IMR-90 (cell line): ENCODE data around the gene MMP2. TPM values are rescaled to one million over a fixed set of nuclear protein-coding genes. Genes with fewer than 3 reads are reported as not detected.

Experiments used
- ATAC-seq: fragments of 200-7000 bp; cut with Tn5 transposase; 2 replicates; pipeline ENCODE4 v1.9.1; 2020; ENCODE audit warnings: low read depth, mild to moderate bottlenecking, moderate library complexity
- BruUV-seq: library from RNA; stranded (reverse); fragments of 400-500 nt; replicated peaks from 2 replicates; lab custom pipeline; 2021; lab: Mats Ljungman, UMichigan
- CTCF ChIA-PET: fragments of 300-600 bp; formaldehyde crosslinking; extraction: SDS; loops from one replicate; lab custom pipeline; 2021; ENCODE audit warnings: antibody characterized with exemption; lab: Yijun Ruan, JAX
- POLR2A ChIA-PET: fragments of 300-600 bp; sonication (Branson Sonifier 250); formaldehyde crosslinking; loops from one replicate; lab custom pipeline; 2022; ENCODE audit warnings: antibody characterized with exemption; ENCODE audit not compliant: unreplicated experiment; lab: Charles Lee
- DNase-seq: peaks from one replicate; pipeline ENCODE4 v3.0.0; 2013
- H2AFZ ChIP-seq: replicated peaks from 2 replicates; pipeline ENCODE3; 2013; ENCODE audit warnings: low read length, mild to moderate bottlenecking; ENCODE audit not compliant: poor library complexity
- H2AK5ac ChIP-seq: 2 replicates; pipeline ENCODE4 v1.6.1; 2013; ENCODE audit warnings: low read depth, low read length, inconsistent platforms
- H2AK9ac ChIP-seq: replicated peaks from 2 replicates; pipeline ENCODE3; 2013; ENCODE audit warnings: mild to moderate bottlenecking, low read depth, low read length, moderate library complexity; ENCODE audit not compliant: poor library complexity
- H2BK120ac ChIP-seq: 2 replicates; pipeline ENCODE4 v1.6.1; 2013; ENCODE audit warnings: low read depth, low read length, inconsistent platforms
- H2BK15ac ChIP-seq: 3 replicates; pipeline ENCODE4 v1.6.1; 2013; ENCODE audit warnings: low read depth, low read length, inconsistent platforms
- H2BK20ac ChIP-seq: 2 replicates; pipeline ENCODE4 v1.6.1; 2013; ENCODE audit warnings: low read depth, mild to moderate bottlenecking, inconsistent platforms, low read length, moderate library complexity
- H2BK5ac ChIP-seq: 2 replicates; pipeline ENCODE4 v1.6.1; 2013; ENCODE audit warnings: mild to moderate bottlenecking, low read depth, low read length, inconsistent platforms; ENCODE audit not compliant: poor library complexity, severe bottlenecking
- H3K14ac ChIP-seq: replicated peaks from 2 replicates; pipeline ENCODE4 v1.6.1; 2013; ENCODE audit warnings: low read depth, low read length, inconsistent platforms
- H3K18ac ChIP-seq: 2 replicates; pipeline ENCODE4 v1.6.1; 2013; ENCODE audit warnings: low read depth, low read length, control low read depth
- H3K23ac ChIP-seq: 2 replicates; pipeline ENCODE4 v1.6.1; 2013; ENCODE audit warnings: low read depth, low read length, inconsistent platforms
- H3K27ac ChIP-seq: 2 replicates; pipeline ENCODE4 v1.5.1; 2013; ENCODE audit warnings: mild to moderate bottlenecking, control low read depth, low read length; ENCODE audit not compliant: insufficient read depth
- H3K27me3 ChIP-seq: 2 replicates; pipeline ENCODE4 v1.6.1; 2013; ENCODE audit warnings: low read length; ENCODE audit not compliant: control insufficient read depth, insufficient read depth
- H3K36me3 ChIP-seq: 2 replicates; pipeline ENCODE4 v1.6.1; 2013; ENCODE audit warnings: low read length, mixed read lengths; ENCODE audit not compliant: control insufficient read depth, insufficient read depth
- H3K4ac ChIP-seq: 2 replicates; pipeline ENCODE4 v1.6.1; 2013; ENCODE audit warnings: low read depth, low read length, inconsistent platforms
- H3K4me1 ChIP-seq: 2 replicates; pipeline ENCODE4 v1.6.1; 2013; ENCODE audit warnings: low read length, mixed read lengths; ENCODE audit not compliant: control insufficient read depth, insufficient read depth
- H3K4me2 ChIP-seq: 2 replicates; pipeline ENCODE4 v1.6.1; 2013; ENCODE audit warnings: low read depth, mild to moderate bottlenecking, control low read depth, low read length, moderate library complexity
- H3K4me3 ChIP-seq: 2 replicates; pipeline ENCODE4 v1.5.1; 2013; ENCODE audit warnings: low read depth, mild to moderate bottlenecking, control low read depth, low read length, moderate library complexity; ENCODE audit not compliant: insufficient read depth
- H3K56ac ChIP-seq: 2 replicates; pipeline ENCODE4 v1.6.1; 2013; ENCODE audit warnings: low read length, inconsistent platforms; ENCODE audit not compliant: insufficient read depth; ENCODE audit errors: extremely low read depth
- H3K79me1 ChIP-seq, 2 experiments: 2 replicates each; pipeline ENCODE4 v1.6.1; 2013; ENCODE audit warnings: low read length in 2 of 2, inconsistent platforms in 1 of 2, low read depth in 1 of 2
- H3K9ac ChIP-seq: 2 replicates; pipeline ENCODE4 v1.6.1; 2013; ENCODE audit warnings: low read depth, low read length, control low read depth
- H3K9me1 ChIP-seq: 2 replicates; pipeline ENCODE4 v1.6.1; 2013; ENCODE audit warnings: low read length, inconsistent platforms; ENCODE audit not compliant: insufficient read depth
- H3K9me3 ChIP-seq: 2 replicates; pipeline ENCODE4 v1.6.1; 2013; ENCODE audit warnings: low read length; ENCODE audit not compliant: control insufficient read depth, insufficient read depth
- H4K20me1 ChIP-seq: 2 replicates; pipeline ENCODE4 v1.6.1; 2013; ENCODE audit warnings: low read length, inconsistent platforms; ENCODE audit not compliant: insufficient read depth
- H4K5ac ChIP-seq: 2 replicates; pipeline ENCODE4 v1.6.1; 2013; ENCODE audit warnings: mild to moderate bottlenecking, low read depth, low read length, control low read depth
- H4K8ac ChIP-seq, 2 experiments: 2 replicates each; pipeline ENCODE4 v1.6.1; 2013; ENCODE audit warnings: low read depth in 2 of 2, low read length in 2 of 2, control low read depth in 1 of 2, inconsistent platforms in 1 of 2
- H4K91ac ChIP-seq: 2 replicates; pipeline ENCODE4 v1.6.1; 2013; ENCODE audit warnings: low read depth, low read length, inconsistent platforms; ENCODE audit not compliant: insufficient read depth
- BHLHE40 ChIP-seq: fragments of 150-350 bp; IDR thresholded peaks from 2 replicates; pipeline ENCODE4 v1.6.1; 2016; ENCODE audit warnings: mild to moderate bottlenecking, low read depth, low read length
- CEBPB ChIP-seq: IDR thresholded peaks from 2 replicates; pipeline ENCODE4 v1.6.1; 2012; ENCODE audit warnings: low read depth, low read length, improper control_type of control experiment
- CHD1 ChIP-seq: IDR thresholded peaks from 2 replicates; pipeline ENCODE4 v1.6.1; 2012; ENCODE audit warnings: low read depth, low read length, improper control_type of control experiment
- FOS ChIP-seq: fragments of 150-350 bp; IDR thresholded peaks from 2 replicates; pipeline ENCODE4 v1.6.1; 2016; ENCODE audit warnings: low read depth, low read length
- MAFK ChIP-seq: IDR thresholded peaks from 2 replicates; pipeline ENCODE4 v1.6.1; 2012; ENCODE audit warnings: low read depth, low read length, improper control_type of control experiment
- MXI1 ChIP-seq: IDR thresholded peaks from 2 replicates; pipeline ENCODE4 v1.6.1; 2012; ENCODE audit warnings: low read depth, mild to moderate bottlenecking, low read length, moderate library complexity, borderline replicate concordance
- NFE2L2 ChIP-seq: fragments of 150-350 bp; IDR thresholded peaks from 2 replicates; pipeline ENCODE4 v1.6.1; 2016; ENCODE audit warnings: low read depth, mild to moderate bottlenecking, low read length
- POLR2A ChIP-seq: IDR thresholded peaks from 2 replicates; pipeline ENCODE4 v1.6.1; 2012; ENCODE audit warnings: mild to moderate bottlenecking, low read depth, low read length
- RAD21 ChIP-seq: IDR thresholded peaks from 2 replicates; pipeline ENCODE4 v1.6.1; 2012; ENCODE audit warnings: low read length, improper control_type of control experiment
- RCOR1 ChIP-seq: IDR thresholded peaks from 2 replicates; pipeline ENCODE4 v1.6.1; 2012; ENCODE audit warnings: mild to moderate bottlenecking, low read length, improper control_type of control experiment; ENCODE audit not compliant: insufficient replicate concordance
- RFX5 ChIP-seq: IDR thresholded peaks from 2 replicates; pipeline ENCODE4 v1.8.0; 2012; ENCODE audit warnings: low read depth, mild to moderate bottlenecking, low read length, moderate library complexity
- SMC3 ChIP-seq: fragments of 150-350 bp; IDR thresholded peaks from 2 replicates; pipeline ENCODE4 v1.6.1; 2016; ENCODE audit warnings: low read depth, mild to moderate bottlenecking, antibody characterized with exemption, low read length, moderate library complexity
- WGBS, 2 experiments: methylation state at CpG; one replicate each; pipeline versions ENCODE4 v1.1.5 to v1.1.7; 2013; ENCODE audit warnings: missing lambda C conversion rate in 2 of 2; ENCODE audit not compliant: insufficient read length in 1 of 2; ENCODE audit errors: extremely low coverage in 2 of 2; 5-methylcytosine and 5-hydroxymethylcytosine counted together
- dilution Hi-C: fragments of 300-500 bp; cut with HindIII; formaldehyde crosslinking; loops from one replicate; pipeline ENCODE4 v1.14.3; 2018; ENCODE audit warnings: low sequenced_read_pairs; ENCODE audit not compliant: unreplicated experiment
- in situ Hi-C: fragments of 300-500 bp; cut with MboI; formaldehyde crosslinking; loops from 3 replicates; pipeline ENCODE4 v1.14.3; 2019; ENCODE audit warnings: low sequenced_read_pairs, inconsistent platforms, mixed read lengths
- intact Hi-C: fragments of 100-400 bp; cut with micrococcal nuclease; formaldehyde crosslinking; loops from 2 replicates; pipeline ENCODE4 v1.10.0; 2022
- polyA plus RNA-seq, 3 experiments: library from polyadenylated mRNA; depleted of rRNA; stranded (reverse); fragments of >200 nt; gene quantifications; 2 replicates each; pipeline ENCODE4 v1.2.3, GENCODE V29; 2012; ENCODE audit warnings: low replicate concordance in 1 of 3
- total RNA-seq: library from RNA; depleted of rRNA; stranded (reverse); fragments of >200 nt; gene quantifications from 2 replicates; pipeline ENCODE4 v1.2.3, GENCODE V29; 2012
- TF ChIP-seq, protein P1 (sequence below): fragments of 150-350 bp; IDR thresholded peaks from 2 replicates; pipeline ENCODE4 v1.6.1; 2017; ENCODE audit warnings: mild to moderate bottlenecking, antibody characterized with exemption, low read length, low read depth

Gene MMP2
- total and polyA plus RNA-seq, 2 of the 4 experiments (the other 2 are of a cell fraction): 240 to 574 TPM

GRCh38 chr16:55508271-55508921 lies 29.4 kb downstream of the MMP2 start:
- Histone ChIP-seq H4K20me1 (no peaks in the 10 kb centered on the region), H2BK120ac (no peak overlapping the region), H2BK20ac (no peak overlapping the region), H4K91ac (no peak overlapping the region), H3K18ac (no peak overlapping the region), H3K9ac (no peak overlapping the region), H3K36me3 (peaks cover 39% of the 10 kb centered on the region), H3K27me3 (no peaks in the 10 kb centered on the region), H3K4ac (no peak overlapping the region), H3K56ac (no peak overlapping the region), H3K14ac (no peak overlapping the region), H2BK5ac (no peak overlapping the region), H2AK9ac (peak overlapping the region; percentile 80), H3K79me1 (peaks cover 6 to 24% of the 10 kb centered on the region in 2 experiments; a peak in 2 of 4 replicates), H3K27ac (no peak overlapping the region), H3K4me1 (peaks cover 5% of the 10 kb centered on the region; the same call in 1 of the 2 replicates), H3K23ac (no peak overlapping the region), H3K9me1 (peaks cover 3% of the 10 kb centered on the region; the same call in 1 of the 2 replicates), H2AK5ac (no peak overlapping the region), H4K8ac (no peak overlapping the region), H4K5ac (no peak overlapping the region), H3K4me2 (no peak overlapping the region), H3K4me3 (no peak overlapping the region), H3K9me3 (no peaks in the 10 kb centered on the region), H2BK15ac (no peak overlapping the region), H2AFZ (peak overlapping the region; percentile 96)
- in situ Hi-C loops: no loop called here
- TF ChIP-seq MAFK: no peak
- TF ChIP-seq CEBPB: no peak
- no peak for TF ChIP-seq FOS
- TF ChIP-seq CHD1: no peak
- no peak for TF ChIP-seq SMC3
- TF ChIP-seq MXI1: no peak
- TF ChIP-seq RCOR1: no peak
- TF ChIP-seq NFE2L2: no peak
- TF ChIP-seq BHLHE40: no peak
- no peak for TF ChIP-seq RFX5
- TF ChIP-seq, protein P1, sequence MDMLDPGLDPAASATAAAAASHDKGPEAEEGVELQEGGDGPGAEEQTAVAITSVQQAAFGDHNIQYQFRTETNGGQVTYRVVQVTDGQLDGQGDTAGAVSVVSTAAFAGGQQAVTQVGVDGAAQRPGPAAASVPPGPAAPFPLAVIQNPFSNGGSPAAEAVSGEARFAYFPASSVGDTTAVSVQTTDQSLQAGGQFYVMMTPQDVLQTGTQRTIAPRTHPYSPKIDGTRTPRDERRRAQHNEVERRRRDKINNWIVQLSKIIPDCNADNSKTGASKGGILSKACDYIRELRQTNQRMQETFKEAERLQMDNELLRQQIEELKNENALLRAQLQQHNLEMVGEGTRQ: no peak
- no peak for TF ChIP-seq RAD21
- no peak for TF ChIP-seq POLR2A
- dilution Hi-C loops: no loop called here
- intact Hi-C loops: no loop called here
- ATAC-seq (no peak), DNase-seq (no peak)
- 60% methylated on average over 2 of the region's 9 CpGs; no CpG with 5 or more reads in 1 of the 2 experiments for WGBS, 2 experiments
- BruUV-seq: no TSS peak
- ChIA-PET POLR2A (no interaction called here), CTCF (no interaction called here)
